ENCODE measurements around the gene HTT.
A peak's percentile ranks its signal among the peaks of the same experiment; 100 is the strongest.

Gene HTT

DNA sequence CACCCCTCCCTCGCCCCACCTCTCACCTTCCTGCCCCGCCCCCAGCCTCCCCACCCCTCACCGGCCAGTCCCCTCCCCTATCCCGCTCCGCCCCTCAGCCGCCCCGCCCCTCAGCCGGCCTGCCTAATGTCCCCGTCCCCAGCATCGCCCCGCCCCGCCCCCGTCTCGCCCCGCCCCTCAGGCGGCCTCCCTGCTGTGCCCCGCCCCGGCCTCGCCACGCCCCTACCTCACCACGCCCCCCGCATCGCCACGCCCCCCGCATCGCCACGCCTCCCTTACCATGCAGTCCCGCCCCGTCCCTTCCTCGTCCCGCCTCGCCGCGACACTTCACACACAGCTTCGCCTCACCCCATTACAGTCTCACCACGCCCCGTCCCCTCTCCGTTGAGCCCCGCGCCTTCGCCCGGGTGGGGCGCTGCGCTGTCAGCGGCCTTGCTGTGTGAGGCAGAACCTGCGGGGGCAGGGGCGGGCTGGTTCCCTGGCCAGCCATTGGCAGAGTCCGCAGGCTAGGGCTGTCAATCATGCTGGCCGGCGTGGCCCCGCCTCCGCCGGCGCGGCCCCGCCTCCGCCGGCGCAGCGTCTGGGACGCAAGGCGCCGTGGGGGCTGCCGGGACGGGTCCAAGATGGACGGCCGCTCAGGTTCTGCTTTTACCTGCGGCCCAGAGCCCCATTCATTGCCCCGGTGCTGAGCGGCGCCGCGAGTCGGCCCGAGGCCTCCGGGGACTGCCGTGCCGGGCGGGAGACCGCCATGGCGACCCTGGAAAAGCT lies at the start of gene HTT, which contains the start of gene HTT-AS:
Gene HTT (plus strand): TSS at position 604 of the 768 bp plus-strand sequence. CDS start 145 bp downstream, at position 749.
Gene HTT-AS (minus strand): TSS at position 461 of the 768 bp plus-strand sequence.
- peak within 1 kb of the TSS; percentile 79 for H3K27ac ChIP-seq
- TF ChIP-seq CTCF (conservative IDR thresholded peaks at IDR 0.05) = no peak

- H3K27ac ChIP-seq = no peak overlapping the region
- no peak for TF ChIP-seq CTCF (conservative IDR thresholded peaks at IDR 0.05)
Measured at GRCh38 chr4:3025881-3026280, 48.6 kb upstream of the HTT start.

- H3K27ac ChIP-seq = no peak overlapping the region
- TF ChIP-seq CTCF (conservative IDR thresholded peaks at IDR 0.05) = no peak
Measured at GRCh38 chr4:3026540-3026939, 47.9 kb upstream of the HTT start.

GRCh38 chr4:3029464-3029863 lies 45.0 kb upstream of the HTT start:
- H3K27ac ChIP-seq = no peak overlapping the region
- TF ChIP-seq CTCF (conservative IDR thresholded peaks at IDR 0.05) = no peak

DNA sequence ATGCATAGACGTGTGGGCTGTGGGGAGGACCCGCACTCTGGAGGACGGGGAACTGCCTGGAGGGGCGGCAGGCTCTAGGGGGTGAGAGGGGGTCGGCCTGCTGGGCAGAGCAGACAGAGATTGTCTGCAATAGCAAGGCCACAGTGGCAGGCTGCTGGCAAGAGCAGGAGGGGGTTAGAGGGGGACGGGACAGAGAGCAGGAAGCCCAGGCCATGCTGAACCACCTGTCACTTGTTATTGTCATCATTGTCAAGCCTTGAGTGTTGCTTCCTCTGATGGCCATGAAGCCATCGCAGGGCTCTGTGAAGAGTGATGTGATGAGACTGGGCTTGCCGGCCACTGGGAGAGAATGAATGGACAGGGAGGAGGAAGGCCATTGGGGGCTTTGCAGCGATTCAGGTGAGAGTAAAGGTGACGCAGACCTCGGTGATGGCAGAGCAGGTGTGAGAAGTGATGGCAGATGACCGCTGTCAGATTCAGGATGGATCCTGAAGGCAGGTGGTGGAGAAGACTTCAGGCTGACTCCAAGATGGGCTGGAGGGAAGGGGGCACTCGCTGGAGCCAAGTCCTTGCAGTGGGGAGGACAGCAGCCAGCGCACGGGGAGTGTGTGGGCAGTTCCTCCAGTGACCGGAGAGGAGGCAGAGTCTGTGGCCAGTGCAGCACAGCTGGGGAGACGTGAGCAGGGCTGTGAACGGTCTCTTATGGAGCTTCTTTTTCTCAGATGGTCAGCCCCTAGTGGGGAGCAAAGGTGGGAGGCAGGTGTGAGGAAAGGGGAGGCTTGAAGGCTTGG lies 43.7 kb upstream of the HTT start:
- H3K27ac ChIP-seq = no peak overlapping the region
- TF ChIP-seq CTCF (conservative IDR thresholded peaks at IDR 0.05) = no peak

DNA sequence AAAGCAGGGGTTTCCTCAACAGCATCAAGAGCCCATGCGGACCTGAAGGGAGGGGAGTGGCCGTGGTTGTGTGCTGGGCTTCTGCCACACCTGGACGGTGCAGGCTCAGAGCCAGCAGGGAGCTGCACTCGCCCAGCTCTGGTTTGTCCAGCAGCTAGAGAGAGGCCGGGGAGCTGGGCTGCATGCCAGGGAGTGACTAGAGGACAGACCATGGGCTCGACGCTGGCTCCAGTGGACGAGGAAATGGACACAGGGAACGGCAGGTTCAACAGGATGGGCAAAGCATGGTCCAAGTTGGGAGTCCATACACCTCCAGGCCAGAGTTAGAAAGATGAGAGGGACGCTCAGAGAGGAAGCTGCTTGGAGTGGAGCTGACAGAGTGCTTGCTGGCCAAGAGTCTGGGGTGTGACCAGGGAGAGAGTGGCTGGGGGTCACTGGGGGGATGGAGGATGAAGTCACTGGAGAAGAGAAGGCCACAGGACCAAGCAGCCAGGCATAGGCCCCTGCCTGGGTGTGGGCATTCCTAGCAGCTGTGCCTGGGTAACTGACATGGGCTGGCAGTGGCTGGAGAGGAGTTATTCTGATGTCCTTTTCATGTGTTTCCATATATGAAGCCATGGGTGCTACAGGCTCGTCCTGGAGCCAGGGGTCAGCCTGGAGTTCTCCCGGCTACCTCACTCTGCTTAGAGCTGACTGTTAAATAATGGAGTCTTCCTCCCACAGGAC lies 43.0 kb upstream of the HTT start:
- peak overlapping the region; percentile 15; the same call in 1 of the 2 replicates for H3K27ac ChIP-seq
- no peak for TF ChIP-seq CTCF (conservative IDR thresholded peaks at IDR 0.05)

DNA sequence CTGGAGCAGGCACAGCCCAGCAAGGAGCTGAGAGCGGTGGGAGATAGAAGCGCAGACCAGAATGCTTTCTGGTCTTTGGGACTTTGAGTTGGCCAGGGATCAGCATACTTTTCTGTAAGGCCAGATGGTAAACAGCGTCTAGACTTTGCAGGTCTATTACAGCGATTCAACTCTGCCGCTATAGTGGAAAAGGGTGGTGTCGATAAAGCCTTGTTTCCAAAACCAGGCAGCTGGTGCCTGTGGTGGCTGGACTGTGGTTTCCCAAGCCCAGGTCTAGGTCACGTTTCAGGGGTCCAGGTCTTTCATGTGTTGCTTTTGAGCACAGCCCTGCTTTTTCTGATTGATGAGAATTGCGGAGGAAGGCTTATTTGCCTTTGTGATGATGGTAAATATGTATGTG lies 40.2 kb upstream of the HTT start:
- H3K27ac ChIP-seq = no peak overlapping the region
- TF ChIP-seq CTCF (conservative IDR thresholded peaks at IDR 0.05) = no peak
